D721Med (cell line): ENCODE data around the gene EID2B.

ENCODE experiments used
- DNase-seq: peaks from one replicate; pipeline ENCODE4 v3.0.0; 2011; ENCODE audit warnings: low spot score; ENCODE audit not compliant: insufficient read length
- FAIRE-seq: peaks from 2 replicates; lab custom pipeline; 2011; peaks lifted over from hg19 to GRCh38; lab: Jason Lieb, UNC
- CTCF ChIP-seq: IDR thresholded peaks from 2 replicates; pipeline ENCODE4 v1.5.1; 2012; ENCODE audit warnings: mild to moderate bottlenecking, control low read depth; ENCODE audit not compliant: insufficient read depth; ENCODE audit errors: missing control alignments

EID2B gene

DNA sequence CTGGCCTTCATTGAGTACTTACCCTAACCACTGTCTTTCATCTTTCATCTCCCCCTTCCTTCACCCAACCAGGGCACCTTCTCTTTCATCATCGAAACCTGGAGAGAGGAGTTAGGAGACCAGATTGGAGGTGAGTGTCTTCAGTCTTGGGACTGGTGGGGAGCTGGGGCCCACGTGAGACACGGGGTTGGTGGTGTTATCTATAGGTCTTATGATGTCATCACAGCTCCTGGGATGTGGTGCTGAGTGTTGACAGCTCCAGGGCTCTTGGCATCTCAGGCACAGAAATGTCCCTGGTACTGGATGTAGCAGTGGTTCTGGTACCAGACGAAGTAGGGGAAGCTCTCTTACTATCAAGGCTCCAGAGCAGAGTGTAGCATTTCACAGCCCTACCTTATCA, 32.1 kb downstream of the EID2B start:
- DNase-seq: no peak
- no peak for FAIRE-seq
- no peak for TF ChIP-seq CTCF

GRCh38 chr19:39499932-39500331, 32.7 kb downstream of the EID2B start:
- DNase-seq: no peak
- no peak for TF ChIP-seq CTCF
- FAIRE-seq: no peak

DNA sequence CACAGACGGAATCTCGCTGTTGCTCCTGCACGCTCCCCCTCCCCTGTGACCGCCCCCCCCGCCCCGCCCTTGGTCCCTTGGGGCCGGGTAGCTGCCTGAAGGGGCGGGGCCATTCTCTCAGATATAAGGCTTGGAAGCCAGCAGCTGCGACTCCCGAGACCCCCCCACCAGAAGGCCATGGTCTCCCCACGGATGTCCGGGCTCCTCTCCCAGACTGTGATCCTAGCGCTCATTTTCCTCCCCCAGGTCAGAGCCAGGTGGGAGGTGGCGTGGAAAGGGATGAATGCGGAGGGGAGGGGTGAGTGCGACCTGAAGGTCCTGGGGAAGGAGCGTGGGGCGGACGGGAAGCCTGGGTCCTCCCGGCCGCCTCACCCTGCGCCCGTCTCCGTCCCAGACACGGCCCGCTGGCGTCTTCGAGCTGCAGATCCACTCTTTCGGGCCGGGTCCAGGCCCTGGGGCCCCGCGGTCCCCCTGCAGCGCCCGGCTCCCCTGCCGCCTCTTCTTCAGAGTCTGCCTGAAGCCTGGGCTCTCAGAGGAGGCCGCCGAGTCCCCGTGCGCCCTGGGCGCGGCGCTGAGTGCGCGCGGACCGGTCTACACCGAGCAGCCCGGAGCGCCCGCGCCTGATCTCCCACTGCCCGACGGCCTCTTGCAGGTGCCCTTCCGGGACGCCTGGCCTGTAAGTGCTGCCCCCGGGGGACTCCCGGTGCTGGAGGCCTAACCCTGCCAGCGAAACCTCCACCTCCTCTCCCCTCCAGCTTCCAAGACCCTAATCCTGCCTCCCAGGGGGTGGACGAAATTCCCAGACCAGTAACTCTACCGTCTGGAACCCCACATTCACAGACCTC, 33.6 kb downstream of the EID2B start, which contains the start of gene DLL3:
TSS of gene DLL3 (plus strand) at position 150 of the 845 bp plus-strand sequence. CDS start at position 178, 28 bp downstream.
- FAIRE-seq (no peak), DNase-seq (no peak)
- no peak for TF ChIP-seq CTCF

- DNase-seq (no peak), FAIRE-seq (peak; percentile 73)
These were observed 34.5 kb downstream of the EID2B start for GRCh38 chr19:39497996-39498797.

DNA sequence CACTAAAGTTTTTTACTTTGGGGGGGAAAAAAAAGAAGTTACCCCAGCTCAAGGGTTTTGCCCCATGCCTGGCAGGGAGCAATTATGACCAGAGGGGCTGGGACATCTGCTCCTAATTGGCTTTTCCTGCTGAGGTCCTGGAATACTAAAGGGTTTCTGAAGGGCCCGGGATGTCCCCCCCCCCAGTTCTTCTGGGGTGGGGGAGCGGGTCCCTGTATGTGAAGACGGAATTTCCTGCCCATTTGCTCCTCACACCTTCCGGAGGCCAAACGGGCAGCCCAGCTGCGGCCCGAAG, 35.0 kb downstream of the EID2B start:
- FAIRE-seq: no peak
- TF ChIP-seq CTCF: no peak
- no peak for DNase-seq

More at GRCh38 chr19:39497996-39498797, 34.5 kb downstream of the EID2B start:
- TF ChIP-seq CTCF: peak; percentile 36

DNA sequence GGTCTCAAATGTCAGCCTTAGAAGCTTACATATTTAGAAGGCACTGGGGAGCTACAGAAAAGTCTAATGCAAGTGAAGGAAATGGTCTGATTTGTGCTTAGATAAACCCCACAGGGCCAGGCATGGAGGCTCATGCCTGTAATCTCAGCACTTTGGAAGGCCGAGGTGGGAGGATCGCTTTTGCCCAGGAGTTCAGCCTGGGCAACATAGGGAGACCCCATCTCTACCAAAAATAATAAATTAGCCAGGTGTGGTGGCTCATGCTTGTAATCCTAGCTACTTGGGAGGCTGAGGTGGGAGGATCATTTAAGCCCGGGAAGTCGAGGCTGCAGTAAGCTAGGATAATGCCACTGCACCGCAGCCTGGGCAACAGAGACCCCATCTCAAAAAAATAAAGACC, 36.6 kb downstream of the EID2B start:
- FAIRE-seq: no peak
- no peak for DNase-seq
- TF ChIP-seq CTCF: no peak
